ENCODE data around the gene FAM25C.
"Not testable (repeated sequence)": the region's sequence is repeated elsewhere in the genome, so short reads cannot be mapped to it uniquely, and the experiment has no call there.

The FAM25C gene

DNA sequence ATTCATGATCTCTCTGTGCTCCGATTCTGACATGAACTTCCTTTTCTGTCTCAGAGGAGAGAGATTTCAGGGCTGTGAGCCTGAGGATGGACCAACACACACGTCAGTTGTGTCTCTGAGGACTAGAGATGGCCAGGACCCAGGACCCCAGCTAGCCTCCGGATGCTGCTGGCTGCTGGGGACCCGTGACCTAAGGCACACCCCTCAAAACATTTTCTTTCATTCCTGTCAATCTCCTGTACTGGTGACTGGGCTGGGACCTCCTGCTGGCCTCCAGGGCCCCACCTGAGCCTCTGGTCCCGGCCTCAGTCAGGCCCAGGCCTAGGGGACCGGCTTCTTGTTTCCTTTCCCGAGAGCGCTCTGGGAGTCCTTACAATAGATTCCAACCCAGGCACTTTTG is 42.4 kb downstream of the FAM25C start:
- not testable (repeated sequence) for DNase-seq (ENCODE audit: low spot score)

GRCh38 chr10:47947424-47947823 is 52.2 kb downstream of the FAM25C start:
- DNase-seq (ENCODE audit: low spot score), result not testable (repeated sequence)

Measured in CD4-positive, alpha-beta T cell treated with Interleukin-2 at 100 ng/mL for 4 hours (primary cell).